Stimulated activated CD4-positive, alpha-beta T cell treated with anti-CD3 and anti-CD28 coated beads, Interleukin-4, amount 100 ng/mL, for 48 hours (primary cell): ENCODE data around the gene UBQLN2.
A peak's percentile ranks its signal among the peaks of the same experiment; 100 is the strongest.
"Not testable (repeated sequence)": the region's sequence is repeated elsewhere in the genome, so short reads cannot be mapped to it uniquely, and the experiment has no call there.

ENCODE experiments used
- DNase-seq, 2 donors: peaks; one replicate each; pipeline ENCODE4 v3.0.0-alpha.2; 2020; ENCODE audit warnings: low read depth in 2 of 2

The UBQLN2 gene

DNA sequence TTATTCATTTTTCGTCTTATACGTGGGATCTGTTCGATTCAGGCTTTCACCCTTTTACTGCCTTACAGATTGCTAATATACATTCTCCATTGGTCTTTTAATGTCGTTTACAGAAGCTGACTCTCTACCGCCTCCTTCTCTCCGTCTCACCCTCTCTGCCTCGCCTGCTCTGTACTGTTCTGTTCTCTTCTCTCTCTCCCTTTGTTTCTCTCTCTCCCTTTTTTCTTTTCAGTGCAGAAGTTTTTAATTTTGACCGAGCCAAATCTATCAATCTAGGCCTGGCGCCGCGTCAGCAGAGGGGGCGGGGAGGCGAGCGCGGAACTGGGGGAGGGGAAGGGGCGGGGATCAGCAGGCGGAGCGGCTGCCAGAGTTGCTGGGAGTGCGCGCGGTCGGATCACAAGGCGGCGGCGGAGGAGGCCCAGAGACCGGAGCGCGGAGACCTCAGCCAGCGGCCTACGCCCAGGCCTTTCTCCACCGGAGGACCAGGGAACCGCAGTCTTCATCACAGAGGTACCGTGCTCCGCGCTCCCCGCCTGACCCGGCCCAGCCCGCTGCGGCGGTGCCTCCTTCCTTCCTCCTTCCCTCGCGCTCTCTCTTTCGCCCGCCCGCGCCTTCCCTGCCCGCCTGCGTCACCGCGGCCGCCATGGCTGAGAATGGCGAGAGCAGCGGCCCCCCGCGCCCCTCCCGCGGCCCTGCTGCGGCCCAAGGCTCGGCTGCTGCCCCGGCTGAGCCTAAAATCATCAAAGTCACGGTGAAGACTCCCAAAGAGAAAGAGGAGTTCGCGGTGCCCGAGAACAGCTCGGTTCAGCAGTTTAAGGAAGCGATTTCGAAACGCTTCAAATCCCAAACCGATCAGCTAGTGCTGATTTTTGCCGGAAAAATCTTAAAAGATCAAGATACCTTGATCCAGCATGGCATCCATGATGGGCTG lies at the start of gene UBQLN2:
TSS of gene UBQLN2 (plus strand) at position 397 of the 931 bp plus-strand sequence. CDS start at position 644, 247 bp downstream.
- peak; percentile 63 to 74 for DNase-seq

GRCh38 chrX:56519642-56520041 lies 43.8 kb upstream of the UBQLN2 start:
- DNase-seq = no peak

- DNase-seq = not testable (repeated sequence)
Observed at GRCh38 chrX:56529482-56530007, 33.9 kb upstream of the UBQLN2 start.

GRCh38 chrX:56530011-56530410 lies 33.4 kb upstream of the UBQLN2 start:
- no peak for DNase-seq

GRCh38 chrX:56550667-56551066 lies 12.8 kb upstream of the UBQLN2 start:
- DNase-seq = no peak

- no peak for DNase-seq
Observed at GRCh38 chrX:56554870-56555269, 8.6 kb upstream of the UBQLN2 start.

DNA sequence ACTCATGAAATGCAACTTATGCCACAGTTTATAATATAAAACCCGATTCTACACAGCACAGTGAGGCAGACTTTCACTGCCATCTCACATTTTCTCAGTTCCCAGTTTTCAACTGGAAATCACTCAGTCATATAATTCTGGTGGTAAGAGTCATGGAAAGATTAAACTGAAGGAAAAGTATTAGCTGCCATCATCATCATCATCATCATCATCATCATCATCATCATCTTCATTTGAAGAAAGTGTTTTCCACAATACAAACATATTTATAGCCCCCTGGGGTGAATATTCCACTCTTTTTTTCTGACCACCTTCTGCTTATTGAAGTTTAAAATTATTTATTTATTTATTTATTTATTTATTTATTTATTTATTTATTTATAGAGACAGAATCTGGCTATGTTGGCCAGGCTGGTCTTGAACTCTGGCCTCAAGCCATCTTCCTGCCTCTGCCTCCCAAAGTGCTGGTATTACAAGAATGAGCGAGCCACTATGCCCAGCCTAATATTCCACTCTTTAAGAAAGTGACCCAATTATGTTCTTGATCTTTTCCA lies 6.0 kb upstream of the UBQLN2 start:
- no peak for DNase-seq

DNA sequence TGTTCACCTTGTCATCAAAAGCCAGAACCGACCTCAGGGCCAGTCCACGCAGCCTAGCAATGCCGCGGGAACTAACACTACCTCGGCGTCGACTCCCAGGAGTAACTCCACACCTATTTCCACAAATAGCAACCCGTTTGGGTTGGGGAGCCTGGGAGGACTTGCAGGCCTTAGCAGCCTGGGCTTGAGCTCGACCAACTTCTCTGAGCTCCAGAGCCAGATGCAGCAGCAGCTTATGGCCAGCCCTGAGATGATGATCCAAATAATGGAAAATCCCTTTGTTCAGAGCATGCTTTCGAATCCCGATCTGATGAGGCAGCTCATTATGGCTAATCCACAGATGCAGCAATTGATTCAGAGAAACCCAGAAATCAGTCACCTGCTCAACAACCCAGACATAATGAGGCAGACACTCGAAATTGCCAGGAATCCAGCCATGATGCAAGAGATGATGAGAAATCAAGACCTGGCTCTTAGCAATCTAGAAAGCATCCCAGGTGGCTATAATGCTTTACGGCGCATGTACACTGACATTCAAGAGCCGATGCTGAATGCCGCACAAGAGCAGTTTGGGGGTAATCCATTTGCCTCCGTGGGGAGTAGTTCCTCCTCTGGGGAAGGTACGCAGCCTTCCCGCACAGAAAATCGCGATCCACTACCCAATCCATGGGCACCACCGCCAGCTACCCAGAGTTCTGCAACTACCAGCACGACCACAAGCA lies 898 bp downstream of the UBQLN2 start:
- peak; percentile 21 to 44 for DNase-seq

- DNase-seq = no peak
Observed at GRCh38 chrX:56564921-56565840, 1.8 kb downstream of the UBQLN2 start.

GRCh38 chrX:56569378-56570057 lies 6.1 kb downstream of the UBQLN2 start:
- no peak for DNase-seq

DNA sequence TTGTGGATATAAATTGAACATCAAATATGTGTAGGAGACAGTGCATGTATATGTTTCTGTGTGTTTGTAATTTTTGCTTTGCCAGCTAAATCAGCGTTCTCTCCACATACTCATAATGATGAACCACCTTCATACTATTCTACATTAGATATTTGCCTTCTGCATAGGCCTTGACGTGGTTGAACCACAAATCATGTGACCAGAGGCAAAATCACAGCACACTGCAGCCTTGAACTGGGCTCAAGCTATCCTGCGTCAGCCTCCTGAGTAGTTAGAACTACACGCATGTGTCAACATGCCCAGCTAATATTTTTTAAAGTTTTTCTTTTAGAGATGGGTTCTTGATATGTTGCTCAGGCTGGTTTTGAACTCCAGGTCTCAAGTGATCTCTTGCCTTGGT lies 9.5 kb downstream of the UBQLN2 start:
- DNase-seq = no peak

GRCh38 chrX:56574861-56575260 lies 11.4 kb downstream of the UBQLN2 start:
- DNase-seq = no peak

- DNase-seq = no peak
Observed at GRCh38 chrX:56576721-56577120, 13.3 kb downstream of the UBQLN2 start.

GRCh38 chrX:56588397-56589188 lies 25.2 kb downstream of the UBQLN2 start:
- DNase-seq = no peak

DNA sequence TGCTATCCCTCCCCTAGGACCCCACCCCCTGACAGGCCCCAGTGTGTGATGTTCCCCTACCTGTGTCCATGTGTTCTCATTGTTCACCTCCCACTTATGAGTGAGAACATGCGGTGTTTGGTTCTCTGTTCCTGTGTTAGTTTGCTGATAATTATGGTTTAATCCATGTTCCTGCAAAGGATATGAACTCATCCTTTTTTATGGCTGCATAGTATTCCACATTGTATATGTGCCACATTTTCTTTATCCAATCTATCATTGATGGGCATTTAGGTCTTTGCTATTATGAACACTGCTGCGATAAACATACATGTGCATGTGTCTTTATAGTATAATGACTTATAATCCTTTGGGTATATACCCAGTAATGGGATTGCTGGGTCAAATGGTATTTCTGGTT lies 28.4 kb downstream of the UBQLN2 start:
- DNase-seq = not testable (repeated sequence)

- no peak for DNase-seq
Observed at GRCh38 chrX:56600141-56600540, 36.7 kb downstream of the UBQLN2 start.

DNA sequence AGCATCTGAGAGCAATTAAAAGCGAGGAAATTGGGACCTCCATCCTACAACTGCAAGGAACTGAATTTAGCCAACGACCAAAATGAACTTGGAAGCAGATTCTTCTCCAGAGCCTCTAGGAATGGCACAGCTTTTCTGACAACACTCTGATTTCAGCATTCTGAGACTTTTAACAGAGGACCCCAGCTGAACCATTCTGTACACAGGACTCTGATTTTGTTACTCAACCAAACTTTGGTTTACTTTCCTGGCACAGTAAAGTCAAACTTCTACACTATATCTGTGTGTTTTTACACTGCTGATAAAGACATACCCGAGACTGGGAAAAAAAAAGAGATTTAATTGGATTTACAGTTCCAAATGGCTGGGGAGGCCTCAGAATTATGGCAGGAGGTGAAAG lies 37.6 kb downstream of the UBQLN2 start:
- no peak for DNase-seq

DNA sequence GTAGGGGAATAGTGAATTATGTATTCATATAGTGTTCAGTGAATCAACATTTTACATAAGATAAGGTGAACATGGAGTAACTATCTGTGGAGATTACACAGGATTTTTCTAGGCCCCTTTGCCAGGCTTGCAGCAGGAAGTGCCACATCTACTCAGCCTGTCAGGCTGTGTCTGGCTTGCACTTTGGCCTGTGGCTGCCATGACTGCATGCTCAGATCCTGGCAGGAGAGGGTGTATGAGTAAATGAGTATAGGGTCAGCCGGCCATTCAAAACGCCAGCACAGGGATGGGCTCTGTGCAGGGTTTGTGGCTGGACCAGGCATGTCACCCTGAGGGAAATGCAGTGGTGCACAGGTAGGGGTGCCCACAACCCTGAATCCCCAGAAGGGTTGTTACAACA lies 51.9 kb downstream of the UBQLN2 start:
- no peak for DNase-seq
